ENCODE measurements around the gene SALL3. TPM values are rescaled to one million over a fixed set of nuclear protein-coding genes. Genes with fewer than 3 reads are reported as not detected.

Gene SALL3
- total RNA-seq, 6 donors from 2014 or later = 0.11 to 0.24 TPM; not detected in 4

DNA sequence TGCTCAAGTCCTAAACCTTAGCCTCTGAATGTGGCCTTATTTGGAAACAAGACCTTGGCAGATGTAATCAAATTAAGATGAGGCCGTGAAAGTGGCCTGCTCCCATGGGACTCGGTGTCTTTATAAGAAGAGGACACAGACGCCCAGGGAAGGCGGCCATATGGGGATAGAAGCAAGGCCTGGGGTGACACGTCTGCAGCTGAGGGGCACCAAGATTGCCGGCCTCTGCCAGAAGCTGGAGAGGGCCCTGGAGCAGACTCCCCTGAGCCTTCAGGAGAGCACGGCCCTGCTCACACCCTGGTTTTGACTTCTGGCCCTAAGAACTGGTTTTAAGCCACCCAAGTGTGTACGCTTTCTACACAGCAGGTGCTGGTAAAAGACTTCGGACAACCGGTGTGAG is 29.2 kb upstream of the SALL3 start:
- WGBS, 2 donors = 80 to 86% methylated on average over 7 to 10 of the region's 10 CpGs
- H3K27ac ChIP-seq = no peak overlapping the region
- no peak overlapping the region for H3K4me3 ChIP-seq
- TF ChIP-seq, protein P1, sequence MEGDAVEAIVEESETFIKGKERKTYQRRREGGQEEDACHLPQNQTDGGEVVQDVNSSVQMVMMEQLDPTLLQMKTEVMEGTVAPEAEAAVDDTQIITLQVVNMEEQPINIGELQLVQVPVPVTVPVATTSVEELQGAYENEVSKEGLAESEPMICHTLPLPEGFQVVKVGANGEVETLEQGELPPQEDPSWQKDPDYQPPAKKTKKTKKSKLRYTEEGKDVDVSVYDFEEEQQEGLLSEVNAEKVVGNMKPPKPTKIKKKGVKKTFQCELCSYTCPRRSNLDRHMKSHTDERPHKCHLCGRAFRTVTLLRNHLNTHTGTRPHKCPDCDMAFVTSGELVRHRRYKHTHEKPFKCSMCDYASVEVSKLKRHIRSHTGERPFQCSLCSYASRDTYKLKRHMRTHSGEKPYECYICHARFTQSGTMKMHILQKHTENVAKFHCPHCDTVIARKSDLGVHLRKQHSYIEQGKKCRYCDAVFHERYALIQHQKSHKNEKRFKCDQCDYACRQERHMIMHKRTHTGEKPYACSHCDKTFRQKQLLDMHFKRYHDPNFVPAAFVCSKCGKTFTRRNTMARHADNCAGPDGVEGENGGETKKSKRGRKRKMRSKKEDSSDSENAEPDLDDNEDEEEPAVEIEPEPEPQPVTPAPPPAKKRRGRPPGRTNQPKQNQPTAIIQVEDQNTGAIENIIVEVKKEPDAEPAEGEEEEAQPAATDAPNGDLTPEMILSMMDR (IDR thresholded peaks at IDR 0.05) = no peak
- TF ChIP-seq POLR2A (IDR thresholded peaks at IDR 0.05) (no peak), EP300 (IDR thresholded peaks at IDR 0.05) (no peak), POLR2AphosphoS5 (IDR thresholded peaks at IDR 0.05) (no peak)
- H3K36me3 ChIP-seq = no peaks in the 10 kb centered on the region
- DNase-seq (no peak), ATAC-seq (ENCODE audit: low FRiP score in 2 of 2) (no peak)
- no peaks in the 10 kb centered on the region for H3K27me3 ChIP-seq
- H3K9me3 ChIP-seq = peaks cover 0 to 4% (median 0%) of the 10 kb centered on the region in 4 donors
- no peaks in the 10 kb centered on the region for H3K4me1 ChIP-seq

DNA sequence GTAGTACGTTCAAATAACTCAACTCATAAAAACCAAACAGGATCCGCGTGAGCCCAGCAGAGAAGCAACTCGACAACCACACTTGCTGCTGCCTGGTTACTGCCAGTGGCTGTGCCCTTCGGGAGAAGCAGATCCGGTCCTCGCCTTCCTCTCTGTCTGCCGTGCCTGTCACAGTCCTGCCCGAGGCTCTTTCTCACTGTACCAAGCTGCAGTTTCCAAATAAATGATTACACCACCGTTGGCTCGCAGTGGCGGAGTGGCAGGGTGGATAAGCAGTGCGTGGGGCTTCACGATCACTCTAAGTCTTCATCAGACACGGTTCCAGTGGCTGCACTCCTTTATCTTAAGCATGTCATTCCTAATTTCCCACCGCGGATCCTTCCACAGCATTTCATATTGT is 26.1 kb upstream of the SALL3 start:
- 78 to 80% methylated on average over 17 of the region's 17 CpGs for WGBS, 2 donors
- Histone ChIP-seq H3K4me1 (no peaks in the 10 kb centered on the region), H3K36me3 (no peaks in the 10 kb centered on the region), H3K9me3 (peaks cover 0 to 4% (median 0%) of the 10 kb centered on the region in 4 donors), H3K27me3 (no peaks in the 10 kb centered on the region), H3K27ac (no peak overlapping the region), H3K4me3 (no peak overlapping the region)
- TF ChIP-seq, protein P1 (IDR thresholded peaks at IDR 0.05) = no peak
- TF ChIP-seq POLR2AphosphoS5 (IDR thresholded peaks at IDR 0.05) = no peak
- no peak for TF ChIP-seq EP300 (IDR thresholded peaks at IDR 0.05)
- no peak for TF ChIP-seq POLR2A (IDR thresholded peaks at IDR 0.05)
- DNase-seq (no peak), ATAC-seq (ENCODE audit: low FRiP score in 2 of 2) (no peak)

- TF ChIP-seq POLR2A (IDR thresholded peaks at IDR 0.05) = no peak
- no peak for TF ChIP-seq EP300 (IDR thresholded peaks at IDR 0.05)
- no peaks in the 10 kb centered on the region for H3K27me3 ChIP-seq
- H3K4me1 ChIP-seq = no peaks in the 10 kb centered on the region
- H3K4me3 ChIP-seq = no peak overlapping the region
- H3K9me3 ChIP-seq = peaks cover 0 to 4% (median 0%) of the 10 kb centered on the region in 4 donors
- H3K27ac ChIP-seq = no peak overlapping the region
- DNase-seq (no peak), ATAC-seq (ENCODE audit: low FRiP score in 2 of 2) (no peak)
- no peaks in the 10 kb centered on the region for H3K36me3 ChIP-seq
- 88 to 89% methylated on average over 16 to 17 of the region's 17 CpGs for WGBS, 2 donors
Observed at GRCh38 chr18:78955051-78955450, 24.6 kb upstream of the SALL3 start.

GRCh38 chr18:78957140-78957539 is 22.5 kb upstream of the SALL3 start:
- Histone ChIP-seq H3K27me3 (no peaks in the 10 kb centered on the region), H3K9me3 (no peaks in the 10 kb centered on the region), H3K4me1 (no peaks in the 10 kb centered on the region), H3K4me3 (no peak overlapping the region), H3K27ac (no peak overlapping the region), H3K36me3 (no peaks in the 10 kb centered on the region)
- DNase-seq (no peak), ATAC-seq (ENCODE audit: low FRiP score in 2 of 2) (no peak)
- TF ChIP-seq POLR2A (IDR thresholded peaks at IDR 0.05) (no peak), EP300 (IDR thresholded peaks at IDR 0.05) (no peak), POLR2AphosphoS5 (IDR thresholded peaks at IDR 0.05) (no peak)
- TF ChIP-seq, protein P1 (IDR thresholded peaks at IDR 0.05) = no peak
- WGBS, 2 donors = 89 to 93% methylated on average over 12 to 14 of the region's 14 CpGs

- Histone ChIP-seq H3K36me3 (no peaks in the 10 kb centered on the region), H3K4me3 (no peak overlapping the region), H3K4me1 (no peaks in the 10 kb centered on the region), H3K9me3 (no peaks in the 10 kb centered on the region), H3K27me3 (no peaks in the 10 kb centered on the region), H3K27ac (no peak overlapping the region)
- ATAC-seq (ENCODE audit: low FRiP score in 2 of 2) (no peak), DNase-seq (no peak)
- TF ChIP-seq POLR2A (IDR thresholded peaks at IDR 0.05) = no peak
- no peak for TF ChIP-seq EP300 (IDR thresholded peaks at IDR 0.05)
- TF ChIP-seq, protein P1 (IDR thresholded peaks at IDR 0.05) = no peak
- no peak for TF ChIP-seq POLR2AphosphoS5 (IDR thresholded peaks at IDR 0.05)
- 77 to 85% methylated on average over 6 of the region's 6 CpGs for WGBS, 2 donors
Observed at GRCh38 chr18:78960709-78961108, 18.9 kb upstream of the SALL3 start.
